GM19372 (cell line): ENCODE results near the gene PTPRN2.

ENCODE experiments used
- ATAC-seq: cut with Tn5 transposase; IDR thresholded peaks from one replicate; pipeline ENCODE4 v1.9.1; 2021; ENCODE audit warnings: mild to moderate bottlenecking, low read depth, moderate library complexity; ENCODE audit not compliant: unreplicated experiment

PTPRN2 gene

GRCh38 chr7:157828881-157829280, 758.7 kb downstream of the PTPRN2 start:
- ATAC-seq, result no peak

DNA sequence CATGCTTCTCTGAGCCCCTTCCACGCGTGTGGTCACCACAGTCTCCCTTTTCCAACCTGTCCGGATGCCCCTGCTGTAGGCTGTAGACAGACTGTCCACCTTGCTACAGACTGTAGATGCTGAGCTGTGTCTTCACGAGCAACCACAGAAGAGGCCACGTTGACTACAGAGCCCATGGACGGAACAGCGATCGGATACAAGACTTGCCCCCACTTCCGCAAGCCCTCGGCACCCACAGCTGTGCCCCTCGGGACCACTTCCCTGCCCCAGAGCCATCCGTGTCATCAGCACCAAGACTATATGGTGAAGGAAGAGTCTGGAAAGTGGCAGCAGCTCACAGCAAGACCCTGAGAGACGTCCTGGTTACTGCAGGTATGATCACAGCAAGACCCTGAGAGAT, 759.4 kb downstream of the PTPRN2 start:
- ATAC-seq, result no peak

GRCh38 chr7:157827863-157828160, 759.8 kb downstream of the PTPRN2 start:
- ATAC-seq, result no peak

DNA sequence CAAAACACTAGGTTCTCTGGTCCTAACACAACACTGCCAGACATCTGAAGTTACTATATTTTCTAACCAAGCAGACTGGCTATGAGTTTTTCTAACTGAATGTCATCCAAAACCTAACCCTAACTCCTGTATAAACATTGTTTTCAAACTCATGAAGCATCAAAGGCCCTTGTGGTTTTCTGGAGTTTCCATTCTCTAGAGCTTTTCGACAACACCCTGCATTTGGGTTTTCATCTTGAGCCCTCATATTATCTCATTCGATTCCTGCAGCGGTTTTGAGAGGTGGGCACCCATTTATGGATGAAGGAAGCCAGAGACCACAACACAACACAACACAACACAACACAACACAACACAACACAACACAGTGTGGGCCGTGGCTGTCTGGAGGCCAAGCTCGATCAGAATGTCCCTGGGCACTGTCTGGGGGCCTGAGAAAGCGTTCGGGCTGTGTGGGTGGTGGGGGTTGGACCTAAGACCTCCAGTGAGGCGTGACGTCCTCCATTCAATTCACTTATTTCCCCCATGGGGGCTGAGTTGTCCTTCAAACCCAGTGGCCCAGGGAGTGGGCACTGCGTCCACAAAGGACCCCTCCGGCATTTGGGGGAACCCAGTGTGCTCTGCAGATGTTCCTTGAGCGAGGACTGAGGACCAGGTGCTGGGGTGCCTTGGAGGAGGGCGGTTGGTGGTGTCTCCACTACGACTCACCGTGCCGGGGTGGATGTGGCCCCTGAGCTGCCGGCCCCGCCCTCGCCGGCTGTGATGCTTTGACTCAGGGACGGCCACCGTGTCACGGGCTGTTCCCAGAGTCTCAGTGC, 760.4 kb downstream of the PTPRN2 start:
- no peak for ATAC-seq

- no peak for ATAC-seq
Observed at GRCh38 chr7:157826566-157826965, 761.1 kb downstream of the PTPRN2 start.

DNA sequence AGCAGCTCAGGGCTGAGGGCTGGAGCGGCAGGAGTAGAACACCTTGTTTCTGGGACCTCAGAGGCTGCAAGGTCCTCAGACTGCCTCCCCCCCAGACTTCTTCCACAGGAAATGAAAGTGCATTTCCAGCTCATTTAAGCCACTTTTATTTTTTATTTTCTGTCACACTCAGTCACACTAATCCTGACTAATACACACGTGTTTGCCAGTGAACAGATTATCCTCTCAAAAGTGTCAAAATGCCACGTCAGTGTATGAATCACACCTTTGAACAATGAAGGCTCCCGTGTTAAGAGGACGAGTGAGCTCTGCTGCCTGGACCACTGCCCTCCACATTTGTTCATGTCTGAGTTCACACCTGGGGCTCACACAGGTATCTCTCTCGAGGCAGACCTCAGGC, 762.3 kb downstream of the PTPRN2 start:
- no peak for ATAC-seq

DNA sequence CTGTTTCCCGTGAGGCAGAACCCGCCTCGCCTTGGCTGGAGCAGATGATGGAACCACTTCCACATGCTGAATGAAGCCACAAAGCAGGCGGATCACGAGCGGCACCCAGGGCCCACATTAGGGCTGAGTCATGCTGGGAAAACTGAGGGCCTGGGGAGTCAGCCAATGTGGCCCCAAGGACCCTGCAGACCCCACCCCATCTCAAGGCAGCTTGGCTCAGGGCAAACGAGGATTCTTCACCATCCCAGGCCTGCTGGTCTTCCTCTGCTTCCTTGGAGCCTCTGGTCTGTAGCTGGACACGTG, 762.9 kb downstream of the PTPRN2 start:
- ATAC-seq, result no peak

DNA sequence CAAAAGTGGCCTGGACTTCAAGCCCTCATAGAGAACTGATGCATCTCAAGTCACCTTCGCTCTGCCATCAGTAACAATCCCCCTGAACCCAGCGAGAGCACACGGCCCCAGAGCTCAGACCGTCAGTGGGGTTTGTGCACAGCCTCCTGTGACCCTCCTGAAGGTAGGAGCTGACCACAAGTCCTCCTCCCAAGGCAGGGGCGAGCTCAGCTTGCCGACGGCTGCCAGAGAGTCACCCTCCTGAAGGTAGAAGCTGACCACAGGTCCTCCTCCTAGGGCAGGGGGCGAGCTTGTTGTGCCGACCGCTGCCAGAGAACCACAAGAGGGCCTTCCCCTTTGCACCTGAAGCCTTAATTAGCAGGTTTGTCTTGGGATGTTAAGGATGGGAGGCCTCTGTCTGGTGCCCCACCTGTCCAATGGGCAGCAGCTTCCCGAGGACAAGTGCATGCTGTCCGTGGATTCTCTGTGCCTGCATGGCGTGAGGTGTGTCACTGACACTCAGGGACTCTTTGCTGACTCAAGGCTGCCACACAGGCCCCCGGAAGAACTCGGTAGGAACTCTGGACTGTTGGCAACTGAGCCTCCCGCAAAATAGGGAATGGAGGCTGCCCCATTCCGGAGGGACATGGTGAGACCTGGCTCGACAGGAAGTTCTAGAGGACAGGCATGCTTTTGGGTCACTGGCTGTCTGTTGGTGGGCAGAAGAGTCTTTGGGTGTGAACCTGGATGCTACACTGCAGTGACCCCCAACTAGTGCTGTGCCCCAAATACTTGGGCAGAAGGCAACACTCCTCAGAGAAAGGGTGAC, 763.4 kb downstream of the PTPRN2 start:
- no peak for ATAC-seq

GRCh38 chr7:157822688-157823031, 765.0 kb downstream of the PTPRN2 start:
- ATAC-seq, result no peak

DNA sequence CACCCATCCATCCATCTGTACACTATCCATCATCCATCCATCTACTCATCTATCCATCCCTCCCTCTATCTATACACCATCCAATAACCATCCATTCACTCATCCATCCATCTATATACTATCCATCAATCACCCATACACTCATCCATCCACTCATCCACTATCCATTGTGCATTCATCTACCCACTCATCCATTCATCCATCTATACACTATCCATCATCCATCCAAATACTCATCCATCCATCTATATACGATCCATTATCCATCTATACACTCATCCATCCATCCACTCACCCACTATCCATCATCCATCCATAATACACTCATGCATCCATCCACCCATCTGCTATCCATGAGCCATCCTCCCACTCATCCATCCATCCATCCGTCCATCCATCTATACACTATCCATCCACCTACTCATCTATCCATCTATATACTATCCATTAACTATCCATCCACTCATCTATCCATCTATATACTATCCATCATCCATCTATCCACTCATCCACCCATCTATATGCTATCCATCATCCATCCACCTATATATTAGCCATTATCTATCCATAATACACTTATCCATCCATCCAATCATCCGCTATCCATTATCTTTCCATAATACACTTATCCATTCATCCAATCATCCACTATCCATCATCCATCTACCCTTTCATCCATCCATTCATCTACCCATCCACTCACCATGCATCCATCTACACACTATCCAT, 765.5 kb downstream of the PTPRN2 start:
- ATAC-seq, result no peak

DNA sequence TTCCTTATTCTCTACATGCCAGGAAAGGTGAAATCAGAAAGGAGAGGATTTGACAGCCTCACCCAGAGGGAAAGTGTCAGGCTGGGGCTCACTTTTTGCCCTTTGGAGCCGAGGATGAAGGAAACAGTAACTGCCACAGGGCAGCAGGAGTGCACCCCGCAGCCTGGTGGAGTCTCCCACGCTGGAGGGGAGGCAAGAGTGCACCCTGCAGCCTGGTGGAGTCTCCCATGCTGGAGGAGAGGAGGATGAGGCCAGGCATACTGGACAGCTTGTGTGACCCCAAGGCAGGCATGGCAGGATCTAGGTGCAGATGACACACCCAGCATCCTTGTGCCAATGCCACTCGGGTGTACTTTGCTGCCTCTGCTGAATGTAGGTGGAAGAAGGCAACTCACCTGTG, 766.8 kb downstream of the PTPRN2 start:
- ATAC-seq, result no peak

GRCh38 chr7:157819455-157819807, 768.2 kb downstream of the PTPRN2 start:
- no peak for ATAC-seq

DNA sequence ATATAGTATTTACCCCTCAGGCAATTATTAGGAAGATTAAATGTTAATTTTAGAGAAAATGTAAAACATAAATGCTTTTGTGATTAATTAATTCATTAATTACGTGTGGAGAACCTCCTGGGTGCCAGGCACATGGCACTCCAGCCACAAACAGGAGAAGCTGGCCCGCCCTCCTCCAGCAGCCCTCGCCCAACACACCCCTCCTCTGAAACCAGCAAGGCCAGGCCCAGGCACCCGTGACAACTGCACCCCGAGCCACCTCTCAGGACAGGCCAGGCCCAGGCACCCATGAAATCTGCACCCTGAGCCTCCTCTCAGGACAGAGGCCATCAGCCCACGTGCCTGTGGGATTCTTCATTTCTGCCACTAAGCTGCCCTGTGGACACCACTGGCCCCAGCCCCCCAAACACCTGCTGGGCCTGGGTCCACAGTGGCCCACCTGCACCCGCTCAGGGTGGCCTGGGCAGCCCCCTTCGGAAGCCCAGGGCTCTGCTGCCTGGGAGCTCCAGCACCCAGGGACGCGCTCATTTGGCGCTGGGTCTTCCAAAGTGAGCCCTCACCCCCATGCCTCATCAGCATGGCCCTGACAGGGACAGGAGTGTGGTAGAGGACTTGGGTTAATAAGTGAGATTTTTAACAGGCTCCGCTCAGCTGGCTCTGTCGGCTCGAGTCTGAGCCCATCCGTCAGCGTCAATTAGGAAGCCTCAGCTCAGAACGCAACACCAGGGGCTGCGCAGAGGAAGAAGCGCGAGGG, 768.7 kb downstream of the PTPRN2 start:
- ATAC-seq, result no peak

DNA sequence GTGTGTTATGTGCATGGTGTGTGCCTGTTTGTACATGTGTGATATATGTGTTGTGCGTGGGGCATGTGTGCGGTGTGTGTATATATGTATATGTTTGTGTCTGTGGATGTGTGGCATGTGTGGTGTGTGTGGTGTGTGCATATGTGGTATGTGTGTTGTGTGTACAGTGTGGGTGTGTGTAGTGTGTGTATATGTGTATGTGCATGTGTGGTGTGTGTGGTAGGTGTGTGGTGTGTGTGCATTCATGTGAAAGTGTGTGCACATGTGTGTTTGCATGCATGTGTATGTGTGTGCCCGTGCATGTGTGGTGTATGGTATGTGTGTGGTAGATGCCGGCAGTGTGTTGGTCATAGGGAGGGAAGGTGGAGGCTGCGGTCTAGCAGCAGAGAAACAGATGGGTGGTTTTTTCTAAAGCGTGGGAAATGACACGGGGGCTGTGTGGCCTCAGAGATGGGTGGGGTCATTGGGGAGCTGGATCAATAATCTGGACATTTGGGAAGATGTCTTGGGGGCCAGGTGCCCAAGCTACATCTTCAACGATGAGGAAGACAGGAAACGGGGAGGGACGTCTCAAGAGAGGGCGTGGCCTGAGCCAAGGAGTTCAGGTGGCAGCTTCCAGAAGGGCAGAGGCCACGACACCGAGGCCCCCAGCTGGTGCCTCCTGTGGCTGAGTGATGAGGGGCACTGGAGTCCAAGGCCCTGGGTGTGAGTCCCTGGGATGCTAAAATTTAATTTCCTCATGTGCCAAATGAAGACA, 769.5 kb downstream of the PTPRN2 start:
- no peak for ATAC-seq

DNA sequence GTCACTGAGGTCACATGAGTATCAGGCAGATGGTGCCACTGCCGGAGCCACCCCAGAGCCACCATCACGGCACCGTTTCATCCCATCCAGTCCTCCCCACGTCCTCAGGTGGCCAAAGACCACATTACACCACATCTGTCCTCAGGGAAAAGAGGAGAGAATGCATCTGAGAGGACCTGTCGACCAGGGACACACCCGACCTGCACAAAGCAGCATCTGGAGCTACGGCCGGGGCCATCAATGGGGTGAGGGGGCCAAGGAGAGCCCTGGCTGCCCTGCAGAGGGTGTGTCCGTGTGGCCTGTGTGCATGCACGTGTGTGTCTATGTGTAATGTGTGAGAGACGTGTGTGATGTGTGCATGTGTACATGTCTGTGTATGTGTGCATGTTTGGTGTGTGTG, 770.2 kb downstream of the PTPRN2 start:
- no peak for ATAC-seq

DNA sequence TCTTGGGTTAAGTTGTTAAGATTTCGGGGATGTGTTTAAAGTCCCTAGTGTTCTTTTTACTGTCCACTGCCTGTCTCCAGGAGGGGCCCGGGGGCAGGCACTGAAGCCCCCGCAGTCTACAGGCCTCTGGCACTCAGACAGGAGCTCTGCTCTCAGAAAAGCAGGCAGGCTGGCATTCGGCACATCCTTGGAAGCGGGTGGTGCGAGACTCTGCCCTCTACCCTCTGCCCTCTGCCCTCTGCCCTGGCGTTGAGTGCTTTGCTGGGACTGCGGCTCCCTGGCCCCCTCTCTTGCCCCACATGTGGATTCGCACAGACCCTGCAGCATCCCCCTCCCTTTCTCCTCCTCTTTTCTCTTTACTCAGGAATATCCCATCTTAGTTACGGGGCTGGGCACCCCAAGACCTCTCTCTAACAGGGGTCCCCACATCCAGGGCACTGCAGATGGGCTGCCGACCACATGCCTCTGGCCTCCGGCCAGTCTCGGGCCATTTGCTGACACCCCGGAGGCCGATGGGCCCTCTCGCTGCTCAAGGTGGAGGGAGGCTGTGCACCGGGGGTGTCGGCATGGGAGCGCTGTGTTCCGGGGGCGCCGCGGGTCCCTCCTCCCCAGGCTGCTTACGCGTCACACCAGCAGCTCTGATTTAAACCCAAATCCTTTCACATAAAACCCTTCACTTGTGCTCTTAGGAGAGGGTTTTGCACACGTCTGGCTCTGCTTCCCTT, 770.9 kb downstream of the PTPRN2 start:
- no peak for ATAC-seq

GRCh38 chr7:157816086-157816485, 771.5 kb downstream of the PTPRN2 start:
- no peak for ATAC-seq

GRCh38 chr7:157815706-157816022, 772.0 kb downstream of the PTPRN2 start:
- no peak for ATAC-seq

DNA sequence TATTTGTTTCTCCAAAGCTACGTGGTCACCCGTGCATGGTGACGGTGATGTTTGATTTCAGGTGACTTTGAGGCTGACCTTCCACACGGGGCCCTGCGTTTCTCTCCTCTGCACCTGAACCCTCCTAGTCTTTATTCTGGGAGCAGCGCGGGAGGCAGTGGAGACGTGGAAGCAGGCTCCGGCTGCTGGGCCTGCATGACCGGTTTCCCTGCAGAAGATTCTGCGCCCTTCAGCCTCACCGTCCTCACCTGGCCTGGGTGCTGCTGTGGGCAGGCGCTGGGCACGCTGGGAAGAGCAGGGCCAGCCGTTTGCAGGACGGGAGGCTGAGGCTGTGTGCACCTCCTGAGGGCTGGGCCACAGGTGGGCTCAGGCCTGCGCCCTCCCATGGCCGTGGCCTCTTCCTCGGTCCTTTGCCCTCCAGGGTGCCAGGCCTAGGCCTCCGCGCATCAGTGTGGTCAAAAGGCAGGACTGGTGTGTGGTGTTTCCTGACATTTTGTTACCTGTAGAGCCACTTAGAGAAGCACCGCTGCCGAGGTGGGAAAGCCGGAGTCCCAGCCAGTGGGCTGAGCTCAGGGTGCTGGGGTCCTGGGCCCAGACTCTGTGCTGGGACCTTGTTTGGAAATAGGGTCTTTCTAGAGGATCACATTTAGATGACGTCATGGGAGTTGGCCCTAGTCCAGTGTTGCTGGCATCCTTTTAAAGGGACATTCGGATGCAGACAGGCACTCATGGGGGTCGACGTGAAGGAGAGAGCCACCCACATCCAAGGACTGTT, 772.5 kb downstream of the PTPRN2 start:
- ATAC-seq, result no peak
